AG08395 (cell line): Measurements from ENCODE around the gene CTAGE1.
A peak's percentile ranks its signal among the peaks of the same experiment; 100 is the strongest.
"Not testable (repeated sequence)": the region's sequence is repeated elsewhere in the genome, so short reads cannot be mapped to it uniquely, and the experiment has no call there.

Experiments
- DNase-seq: peaks from one replicate; pipeline ENCODE4 v3.0.0; 2012; ENCODE audit warnings: mixed read lengths, low spot score

The CTAGE1 gene

GRCh38 chr18:22417496-22418188 lies at the start of gene CTAGE1:
TSS of gene CTAGE1 (minus strand) at chr18:22417915. CDS start at chr18:22417811, 104 bp downstream.
- DNase-seq = no peak

GRCh38 chr18:22466608-22467395 lies 49.1 kb upstream of the CTAGE1 start:
- DNase-seq = peak; percentile 60

- DNase-seq = peak; percentile 91
These were observed 48.2 kb upstream of the CTAGE1 start for GRCh38 chr18:22465859-22466457.

DNA sequence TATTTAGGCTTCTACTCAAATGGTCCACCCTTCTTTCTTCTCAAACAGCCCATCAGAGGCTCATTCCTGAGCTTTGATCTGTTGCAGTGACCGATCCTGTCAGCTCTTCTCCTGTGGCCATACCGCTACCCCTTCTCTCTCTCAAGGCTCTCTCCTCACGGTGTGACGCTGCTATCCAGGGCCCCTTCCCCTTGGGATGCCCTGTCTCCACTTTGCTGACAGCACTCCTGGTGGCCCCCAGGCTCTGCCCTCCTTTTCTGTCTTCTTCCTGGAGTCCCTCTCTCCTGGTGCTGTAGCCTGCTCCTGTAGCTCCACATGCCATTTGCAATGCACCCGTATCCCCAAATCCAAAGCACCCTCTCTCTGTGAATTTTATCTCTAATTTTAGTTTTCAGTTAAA lies 45.4 kb upstream of the CTAGE1 start:
- DNase-seq = no peak

GRCh38 chr18:22459491-22459890 lies 41.8 kb upstream of the CTAGE1 start:
- no peak for DNase-seq

GRCh38 chr18:22457524-22457923 lies 39.8 kb upstream of the CTAGE1 start:
- DNase-seq = no peak

DNA sequence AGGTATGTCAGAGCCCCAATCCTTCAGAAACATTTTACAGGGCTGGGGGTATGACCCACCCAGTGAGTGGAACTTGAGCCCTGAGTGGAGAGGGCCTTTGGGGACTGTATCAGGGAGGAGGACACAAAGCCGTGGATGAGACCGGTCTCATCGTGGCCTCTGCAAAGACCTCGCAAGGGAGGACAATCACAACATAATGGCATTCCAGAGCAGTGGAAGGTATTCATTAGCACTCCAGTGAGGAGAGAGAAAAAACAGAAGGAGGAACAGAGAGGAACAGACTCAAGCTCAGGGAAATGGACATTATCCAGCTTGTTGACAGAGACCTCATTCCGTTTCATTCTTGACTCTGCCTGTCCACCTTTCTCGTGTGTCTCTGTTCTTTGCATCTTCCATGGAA lies 38.8 kb upstream of the CTAGE1 start:
- DNase-seq = no peak

- no peak for DNase-seq
These were observed 38.4 kb upstream of the CTAGE1 start for GRCh38 chr18:22456116-22456480.

GRCh38 chr18:22455425-22456115 lies 37.9 kb upstream of the CTAGE1 start:
- DNase-seq = no peak

DNA sequence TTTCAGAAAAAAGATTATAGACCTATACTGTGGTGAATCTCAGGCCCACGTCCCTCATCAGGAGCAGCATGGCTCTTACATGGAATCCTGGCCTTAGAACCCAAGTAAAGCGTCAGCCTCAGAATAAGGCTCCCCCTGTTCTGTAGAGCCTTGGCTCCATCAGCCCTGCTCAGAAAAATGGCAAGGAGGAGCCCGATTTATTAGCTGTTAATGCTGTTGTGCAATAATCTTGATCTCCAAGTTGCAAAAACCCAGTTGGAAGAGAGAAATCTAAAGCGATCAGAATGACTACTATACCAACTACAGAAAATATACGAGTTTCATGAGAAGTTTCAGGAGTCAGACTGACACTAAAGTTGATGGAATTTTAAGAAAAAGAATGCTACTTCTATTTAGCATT lies 35.6 kb upstream of the CTAGE1 start:
- no peak for DNase-seq

DNA sequence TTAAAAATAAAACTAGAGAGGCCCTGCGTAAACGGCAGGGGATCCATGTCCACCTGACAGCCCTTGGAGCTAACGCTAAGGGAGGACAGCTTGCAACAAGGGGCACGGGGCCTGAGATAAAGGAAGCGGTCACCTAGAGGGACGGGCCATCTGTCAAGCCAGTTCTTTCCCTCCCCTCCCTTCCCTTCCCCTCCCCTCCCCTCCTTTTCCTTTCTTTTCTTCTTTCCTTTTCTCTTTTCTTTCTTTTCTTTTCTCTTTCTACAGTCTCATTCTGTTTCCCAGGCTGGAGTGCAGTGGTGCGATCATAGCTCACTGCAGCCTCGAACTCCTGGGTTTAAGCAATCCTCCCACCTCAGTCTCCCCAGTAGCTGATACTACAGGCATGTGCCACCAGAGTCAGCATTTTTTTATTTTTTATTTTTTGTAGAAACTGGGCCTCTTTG lies 34.5 kb upstream of the CTAGE1 start:
- DNase-seq = no peak

DNA sequence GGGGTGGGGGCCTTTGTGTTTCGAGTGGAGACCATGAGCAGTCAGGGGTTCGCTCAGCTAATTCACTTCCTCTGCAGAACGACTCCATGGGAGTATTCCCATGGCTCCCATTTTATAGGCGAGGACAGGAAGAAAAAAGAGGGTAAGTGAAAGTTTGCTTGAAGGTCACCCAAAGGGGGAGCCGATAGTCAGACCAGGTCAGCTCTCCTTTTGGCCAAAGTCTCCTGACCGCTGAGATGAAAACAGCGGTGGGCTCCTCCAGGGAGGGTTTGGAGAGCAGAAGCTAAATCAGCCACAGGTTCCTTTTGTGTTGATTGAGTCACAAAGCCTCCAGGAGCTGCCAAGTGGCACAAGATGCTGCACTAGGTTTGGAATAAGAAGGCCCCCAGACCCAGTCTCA lies 34.1 kb upstream of the CTAGE1 start:
- no peak for DNase-seq

DNA sequence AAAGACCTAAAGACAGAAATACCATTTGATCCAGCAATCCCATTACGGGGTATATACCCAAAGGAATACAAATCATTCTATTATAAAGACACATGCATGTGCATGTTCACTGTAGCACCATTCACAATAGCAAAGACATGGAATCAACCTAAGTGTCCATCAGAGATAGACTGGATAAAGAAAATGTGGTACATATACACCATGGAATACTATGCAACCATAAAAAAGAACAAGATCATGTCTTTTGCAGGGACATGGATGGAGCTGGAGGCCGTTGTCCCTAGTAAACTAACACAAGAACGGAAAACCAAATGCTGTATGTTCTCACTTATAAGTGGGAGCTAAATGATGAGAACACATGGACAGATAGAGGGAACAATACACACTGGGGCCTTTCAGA lies 33.1 kb upstream of the CTAGE1 start:
- not testable (repeated sequence) for DNase-seq

- not testable (repeated sequence) for DNase-seq
These were observed 32.6 kb upstream of the CTAGE1 start for GRCh38 chr18:22450318-22450717.

DNA sequence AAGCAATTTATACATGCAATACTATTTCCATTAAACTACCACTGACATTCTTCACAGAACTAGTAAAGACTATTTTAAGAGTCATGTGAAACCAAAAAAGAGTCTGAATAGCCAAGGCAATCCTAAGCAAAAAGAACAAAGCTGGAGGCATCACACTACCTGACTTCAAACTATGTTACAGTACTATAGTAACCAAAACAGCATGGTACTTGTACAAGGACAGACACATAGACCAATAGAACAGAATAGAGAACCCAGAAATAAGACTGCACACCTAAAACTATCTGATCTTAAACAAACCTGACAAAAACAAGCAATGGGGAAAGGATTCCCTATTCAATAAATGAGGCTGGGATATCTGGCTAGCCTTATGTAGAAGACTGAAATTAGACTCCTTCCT lies 32.0 kb upstream of the CTAGE1 start:
- DNase-seq = not testable (repeated sequence)

- DNase-seq = no peak
These were observed 30.5 kb upstream of the CTAGE1 start for GRCh38 chr18:22448238-22448637.

DNA sequence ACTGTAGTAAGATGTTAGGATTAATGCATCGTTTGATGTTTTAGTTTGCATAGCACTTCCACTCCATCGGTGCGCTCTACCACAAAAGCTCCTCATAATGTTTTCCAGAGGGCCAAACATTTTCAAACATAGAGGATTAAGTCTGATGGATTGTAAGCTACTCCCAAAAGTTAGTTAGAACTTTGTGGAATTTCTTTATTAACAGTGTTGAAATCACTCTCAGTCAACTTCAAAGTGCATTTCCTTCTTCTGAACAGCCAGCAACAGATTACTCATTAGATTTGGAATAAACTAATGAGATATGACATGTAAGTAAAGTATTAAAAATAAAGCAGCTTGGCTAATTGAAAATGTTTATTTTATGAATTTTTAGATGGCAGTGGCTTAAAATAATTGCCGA lies 30.1 kb upstream of the CTAGE1 start:
- DNase-seq = no peak

- DNase-seq = no peak
These were observed 29.2 kb upstream of the CTAGE1 start for GRCh38 chr18:22446911-22447310.

GRCh38 chr18:22446325-22446724 lies 28.6 kb upstream of the CTAGE1 start:
- DNase-seq = no peak

DNA sequence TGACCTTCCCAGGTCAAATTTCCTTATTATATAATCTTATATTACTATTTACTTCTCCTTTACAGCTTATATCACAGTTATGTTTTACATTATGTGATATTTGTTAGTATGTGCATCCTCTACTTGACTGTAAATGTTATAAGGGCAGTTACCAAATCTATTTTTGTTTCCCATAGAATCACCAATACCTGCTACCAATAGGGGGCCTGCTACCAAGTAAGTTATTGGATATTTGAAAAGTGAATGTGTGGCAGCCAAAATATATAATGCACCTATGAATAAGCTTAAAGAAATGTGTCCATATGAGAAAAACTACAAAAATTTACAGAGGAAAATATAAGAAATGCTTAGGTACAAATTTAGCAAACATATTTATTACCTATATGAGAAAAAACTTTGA lies 23.9 kb upstream of the CTAGE1 start:
- no peak for DNase-seq

GRCh38 chr18:22439447-22439846 lies 21.7 kb upstream of the CTAGE1 start:
- DNase-seq = no peak

DNA sequence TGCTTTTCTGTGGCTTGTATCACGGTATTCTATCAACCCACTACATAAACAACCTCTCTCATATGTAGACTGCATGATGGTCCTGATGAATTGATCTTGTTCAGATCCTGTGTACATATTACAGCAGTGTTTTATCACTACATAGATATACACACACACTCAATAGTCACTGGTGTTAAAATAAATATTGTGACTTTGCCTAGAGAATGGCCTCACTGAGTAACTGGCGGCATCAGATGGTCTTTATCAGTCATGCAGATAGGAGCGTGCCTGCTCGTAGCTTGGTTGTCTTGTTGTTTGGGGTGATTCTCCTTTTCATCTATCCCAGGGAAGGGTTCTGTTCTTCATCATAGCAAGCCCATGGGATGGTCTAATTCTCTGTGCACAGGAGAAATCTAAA lies 18.4 kb upstream of the CTAGE1 start:
- no peak for DNase-seq
